GM12875 (cell line): ENCODE results near the gene ZNF839.
"Not testable (repeated sequence)": the region's sequence is repeated elsewhere in the genome, so short reads cannot be mapped to it uniquely, and the experiment has no call there.

ENCODE experiments used
- H3K4me3 ChIP-seq: one replicate; pipeline ENCODE4 v1.5.1; 2011; ENCODE audit warnings: low read depth, low read length, control low read depth
- TF ChIP-seq, protein P1 (sequence below): IDR thresholded peaks from 2 replicates; pipeline ENCODE4 v1.5.1; 2011; ENCODE audit warnings: low read depth, mild to moderate bottlenecking, control low read depth, inconsistent platforms, low read length, moderate library complexity, borderline replicate concordance; ENCODE audit not compliant: insufficient read depth

The ZNF839 gene

DNA sequence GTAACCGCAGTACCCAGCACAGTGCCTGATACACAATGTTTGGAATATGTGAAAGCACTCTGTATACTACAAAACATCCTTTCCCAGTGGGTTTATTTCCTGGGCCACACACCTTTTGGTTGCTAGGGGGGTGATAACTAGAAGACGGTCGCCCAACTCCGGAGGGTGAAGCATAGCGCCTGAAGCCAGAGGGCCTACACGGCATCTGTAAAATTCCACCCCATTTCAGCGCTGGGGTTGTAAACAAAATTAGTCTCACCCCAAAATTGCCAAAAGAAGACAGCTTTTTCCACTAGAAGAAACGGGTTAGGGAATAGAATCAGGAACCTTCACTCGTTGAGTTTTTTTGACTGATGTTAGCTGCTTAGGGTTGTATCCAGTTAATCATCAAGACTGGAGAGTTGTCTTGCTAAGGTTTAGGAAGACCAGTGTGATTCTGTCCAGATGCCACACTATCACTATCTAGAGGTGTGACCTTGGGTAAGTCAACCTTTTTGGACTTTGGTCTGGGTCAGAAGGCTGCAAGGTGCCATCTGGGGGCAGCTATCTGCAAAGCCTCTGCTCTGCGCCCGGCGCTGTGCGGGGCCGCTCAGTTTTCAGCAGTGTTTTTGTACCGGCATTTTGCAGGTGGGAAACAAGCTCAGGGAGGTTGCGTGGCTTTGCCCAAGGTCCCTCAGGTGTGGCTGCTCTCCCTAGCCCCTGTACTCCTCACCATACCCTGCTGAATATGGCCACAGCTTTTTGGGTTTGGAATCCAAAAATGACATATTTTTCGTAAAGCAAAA is 1.3 kb downstream of the ZNF839 start:
- TF ChIP-seq, protein P1, sequence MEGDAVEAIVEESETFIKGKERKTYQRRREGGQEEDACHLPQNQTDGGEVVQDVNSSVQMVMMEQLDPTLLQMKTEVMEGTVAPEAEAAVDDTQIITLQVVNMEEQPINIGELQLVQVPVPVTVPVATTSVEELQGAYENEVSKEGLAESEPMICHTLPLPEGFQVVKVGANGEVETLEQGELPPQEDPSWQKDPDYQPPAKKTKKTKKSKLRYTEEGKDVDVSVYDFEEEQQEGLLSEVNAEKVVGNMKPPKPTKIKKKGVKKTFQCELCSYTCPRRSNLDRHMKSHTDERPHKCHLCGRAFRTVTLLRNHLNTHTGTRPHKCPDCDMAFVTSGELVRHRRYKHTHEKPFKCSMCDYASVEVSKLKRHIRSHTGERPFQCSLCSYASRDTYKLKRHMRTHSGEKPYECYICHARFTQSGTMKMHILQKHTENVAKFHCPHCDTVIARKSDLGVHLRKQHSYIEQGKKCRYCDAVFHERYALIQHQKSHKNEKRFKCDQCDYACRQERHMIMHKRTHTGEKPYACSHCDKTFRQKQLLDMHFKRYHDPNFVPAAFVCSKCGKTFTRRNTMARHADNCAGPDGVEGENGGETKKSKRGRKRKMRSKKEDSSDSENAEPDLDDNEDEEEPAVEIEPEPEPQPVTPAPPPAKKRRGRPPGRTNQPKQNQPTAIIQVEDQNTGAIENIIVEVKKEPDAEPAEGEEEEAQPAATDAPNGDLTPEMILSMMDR, result no peak
- peak overlapping the region; percentile 90 for H3K4me3 ChIP-seq

DNA sequence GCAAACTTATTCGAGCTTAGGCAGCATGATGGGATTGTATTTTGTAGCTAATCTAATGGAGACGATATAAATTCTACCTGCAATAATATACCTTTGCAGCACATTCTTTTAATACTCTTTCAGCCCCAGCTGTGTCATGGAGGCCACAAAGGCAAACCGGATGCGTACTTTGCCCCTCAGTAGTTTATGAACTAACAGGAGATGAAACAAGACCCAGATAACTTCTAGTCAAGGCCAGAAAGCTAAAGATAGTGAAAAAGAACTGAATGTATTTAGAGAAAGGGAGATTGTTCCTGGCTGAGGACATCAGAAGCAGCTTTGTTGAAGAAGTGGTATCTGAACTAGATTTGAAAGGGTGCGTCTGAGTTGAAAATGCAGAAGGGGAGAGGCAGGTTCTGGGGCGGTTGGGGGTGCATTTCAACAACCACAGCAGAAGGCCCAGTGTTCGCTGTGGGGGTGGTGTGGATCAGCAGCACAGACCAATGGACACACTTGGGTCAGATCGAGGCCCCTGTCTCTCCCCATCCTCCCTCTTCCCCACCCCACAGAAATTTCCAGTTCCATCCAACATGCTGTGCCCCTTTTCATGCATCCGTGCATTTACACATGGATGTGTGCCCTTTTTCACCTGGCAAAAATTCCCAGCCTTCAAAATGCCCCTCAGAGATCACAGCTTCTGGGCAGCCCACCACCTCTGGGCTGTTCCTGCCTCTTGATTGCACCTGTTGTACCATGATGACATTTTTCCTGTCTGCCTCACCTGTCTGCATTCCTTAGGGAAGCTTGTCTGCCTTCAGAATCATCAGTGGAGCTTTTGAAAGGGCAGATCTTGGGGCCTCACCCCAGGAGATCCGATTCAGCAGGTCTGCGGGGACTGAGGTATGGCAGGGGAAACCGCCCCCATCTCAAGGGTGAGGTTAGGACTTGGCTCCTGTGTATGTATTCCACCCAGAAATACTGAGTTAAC is 2.2 kb downstream of the ZNF839 start:
- no peak overlapping the region for H3K4me3 ChIP-seq
- TF ChIP-seq, protein P1, result no peak

GRCh38 chr14:102323102-102323501 is 3.6 kb downstream of the ZNF839 start:
- H3K4me3 ChIP-seq, result no peak overlapping the region
- TF ChIP-seq, protein P1, result peak; percentile 58

- H3K4me3 ChIP-seq, result no peak overlapping the region
- TF ChIP-seq, protein P1, result no peak
Measured at GRCh38 chr14:102325791-102326345, 6.3 kb downstream of the ZNF839 start.

DNA sequence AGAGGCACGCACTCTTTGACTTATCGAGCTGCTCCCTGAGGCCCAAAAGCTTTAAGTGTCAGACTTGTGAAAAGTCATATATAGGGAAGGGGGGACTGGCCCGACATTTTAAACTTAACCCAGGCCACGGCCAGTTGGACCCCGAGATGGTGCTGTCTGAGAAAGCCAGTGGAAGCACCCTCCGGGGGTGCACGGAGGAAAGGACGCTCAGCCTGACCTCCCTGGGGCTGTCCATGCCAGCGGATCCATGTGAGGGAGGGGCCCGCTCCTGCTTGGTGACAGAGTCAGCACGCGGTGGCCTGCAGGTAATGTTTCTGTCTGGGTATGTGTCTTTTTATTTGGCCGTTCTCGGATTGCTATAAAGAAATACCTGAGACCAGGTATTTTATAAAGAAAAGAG is 7.0 kb downstream of the ZNF839 start:
- H3K4me3 ChIP-seq, result no peak overlapping the region
- TF ChIP-seq, protein P1, result no peak

DNA sequence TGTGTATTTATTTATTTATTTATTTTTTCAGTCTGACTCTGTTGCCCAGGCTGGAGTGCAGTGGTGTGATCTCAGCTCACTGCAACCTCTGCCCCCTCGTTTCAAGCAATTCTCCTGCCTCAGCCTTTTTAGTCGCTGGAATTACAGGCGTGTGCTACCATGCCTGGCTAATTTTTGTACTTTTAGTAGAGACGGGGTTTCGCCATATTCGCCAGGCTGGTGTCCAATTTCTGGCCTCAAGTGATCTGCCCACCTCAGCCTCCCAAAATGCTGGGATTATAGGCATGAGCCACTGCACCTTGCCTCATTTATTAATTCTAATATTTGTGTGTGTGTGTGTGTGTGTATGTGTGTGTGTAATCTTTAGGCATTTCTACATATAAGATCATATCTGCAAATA is 9.8 kb downstream of the ZNF839 start:
- not testable (repeated sequence) for H3K4me3 ChIP-seq

GRCh38 chr14:102330806-102331205 is 11.3 kb downstream of the ZNF839 start:
- TF ChIP-seq, protein P1, result no peak
- H3K4me3 ChIP-seq, result no peak overlapping the region
